IPS DF 19.7 (cell line): Measurements from ENCODE around the gene PLPP2.
"Not testable (repeated sequence)": the region's sequence is repeated elsewhere in the genome, so short reads cannot be mapped to it uniquely, and the experiment has no call there.

Experiments
- DNase-seq: peaks from one replicate; pipeline ENCODE4 v3.0.0-alpha.2; 2013; ENCODE audit warnings: low read depth, low spot score

PLPP2 gene

DNA sequence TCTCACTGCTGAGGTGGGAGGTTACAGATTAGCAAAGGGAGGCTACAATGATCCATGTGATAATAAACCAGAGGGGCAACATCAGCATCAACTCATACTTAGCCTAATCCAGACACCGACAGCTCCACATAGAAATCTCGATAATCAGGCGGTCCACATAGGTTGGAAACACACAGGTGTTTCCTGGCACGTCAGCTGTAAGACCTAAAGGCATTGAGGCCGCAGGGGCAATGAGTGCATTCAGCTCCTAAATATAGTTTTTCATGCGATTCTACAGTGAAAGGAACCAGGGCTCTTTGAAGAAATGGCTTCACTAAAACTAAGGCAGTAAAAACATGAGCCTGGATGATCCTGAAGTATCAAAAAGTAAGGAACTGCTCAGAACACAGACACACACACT, 19.3 kb downstream of the PLPP2 start:
- DNase-seq: no peak

DNA sequence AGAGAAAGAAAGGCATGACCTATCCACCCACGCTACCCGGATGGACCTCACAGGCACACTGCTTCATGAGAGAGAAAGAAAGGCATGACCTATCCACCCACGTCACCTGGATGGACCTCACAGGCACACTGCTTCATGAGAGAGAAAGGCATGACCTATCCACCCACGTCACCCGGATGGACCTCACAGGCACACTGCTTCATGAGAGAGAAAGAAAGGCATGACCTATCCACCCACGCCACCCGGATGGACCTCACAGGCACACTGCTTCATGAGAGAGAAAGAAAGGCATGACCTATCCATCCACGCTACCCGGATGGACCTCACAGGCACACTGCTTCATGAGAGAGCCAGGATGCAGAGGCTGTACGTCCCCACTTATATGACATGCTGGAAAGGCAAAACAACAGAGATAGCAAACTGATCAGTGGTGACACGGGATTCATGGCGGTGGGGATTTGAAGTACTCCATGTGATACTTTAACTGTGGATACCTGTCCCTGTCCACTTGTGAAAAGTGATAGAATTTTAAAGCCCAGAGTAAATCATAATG, 20.4 kb downstream of the PLPP2 start:
- not testable (repeated sequence) for DNase-seq

DNA sequence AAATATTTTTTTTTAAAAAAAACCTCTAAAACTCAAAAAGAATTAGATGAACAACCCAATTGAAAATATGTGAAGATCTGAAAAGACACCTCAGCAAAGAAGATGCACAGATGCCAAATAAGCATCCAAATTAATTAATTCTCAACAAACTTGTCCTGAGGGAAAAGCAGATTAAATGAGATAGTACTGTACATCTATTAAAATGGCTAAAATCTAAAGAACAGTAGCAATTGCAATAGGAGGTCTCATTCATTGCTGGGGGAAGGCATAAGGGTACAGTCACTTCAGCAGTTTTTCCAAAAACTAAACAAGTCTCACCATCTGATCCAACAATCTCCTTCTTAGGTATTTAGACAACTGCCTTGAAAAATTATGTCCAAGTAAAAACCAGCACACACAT, 22.0 kb downstream of the PLPP2 start:
- DNase-seq: no peak

GRCh38 chr19:262125-262524, 29.1 kb downstream of the PLPP2 start:
- DNase-seq: no peak

DNA sequence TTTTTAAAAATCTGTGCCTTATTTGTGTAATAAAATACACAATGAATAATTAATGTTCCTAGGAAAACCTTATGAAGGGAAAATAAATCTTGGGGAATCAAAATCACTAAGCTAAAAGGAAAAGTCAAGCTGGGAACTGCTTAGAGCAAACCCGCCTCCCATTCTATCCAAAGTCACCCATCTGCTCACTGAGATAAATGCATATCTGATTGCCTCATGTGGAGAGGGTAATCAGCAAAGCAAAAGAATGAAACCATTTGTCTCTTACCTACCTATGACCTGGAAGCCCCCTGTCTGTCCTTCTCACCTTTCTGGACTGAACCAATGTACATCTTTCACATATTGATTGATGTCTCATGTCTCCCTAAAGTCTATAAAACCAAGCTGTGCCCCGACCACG, 34.4 kb downstream of the PLPP2 start:
- not testable (repeated sequence) for DNase-seq

GRCh38 chr19:252421-253186, 38.6 kb downstream of the PLPP2 start:
- not testable (repeated sequence) for DNase-seq

GRCh38 chr19:246551-246950, 44.7 kb downstream of the PLPP2 start:
- no peak for DNase-seq

- not testable (repeated sequence) for DNase-seq
Measured at GRCh38 chr19:245900-246299, 45.3 kb downstream of the PLPP2 start.

DNA sequence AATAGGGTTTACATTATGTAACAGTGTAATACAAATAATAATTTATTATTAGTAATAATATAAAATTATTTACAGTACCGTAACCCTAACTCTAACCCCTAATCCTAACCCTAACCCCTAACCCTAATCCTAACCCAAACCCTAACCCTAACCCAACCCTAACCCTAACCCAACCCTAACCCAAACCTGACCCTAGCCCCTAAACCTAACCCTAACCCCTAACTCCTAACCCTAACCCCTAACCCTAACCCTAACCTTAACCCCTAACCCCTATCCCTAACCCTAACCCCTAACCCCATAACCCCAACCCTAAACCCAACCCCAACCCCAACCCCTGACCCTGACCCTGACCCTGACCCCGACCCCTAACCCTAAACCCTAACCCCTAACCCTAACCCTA, 45.7 kb downstream of the PLPP2 start:
- DNase-seq: no peak
